ENCODE data around the gene CFAP45.
A peak's percentile ranks its signal among the peaks of the same experiment; 100 is the strongest.

CFAP45 gene, protein sequence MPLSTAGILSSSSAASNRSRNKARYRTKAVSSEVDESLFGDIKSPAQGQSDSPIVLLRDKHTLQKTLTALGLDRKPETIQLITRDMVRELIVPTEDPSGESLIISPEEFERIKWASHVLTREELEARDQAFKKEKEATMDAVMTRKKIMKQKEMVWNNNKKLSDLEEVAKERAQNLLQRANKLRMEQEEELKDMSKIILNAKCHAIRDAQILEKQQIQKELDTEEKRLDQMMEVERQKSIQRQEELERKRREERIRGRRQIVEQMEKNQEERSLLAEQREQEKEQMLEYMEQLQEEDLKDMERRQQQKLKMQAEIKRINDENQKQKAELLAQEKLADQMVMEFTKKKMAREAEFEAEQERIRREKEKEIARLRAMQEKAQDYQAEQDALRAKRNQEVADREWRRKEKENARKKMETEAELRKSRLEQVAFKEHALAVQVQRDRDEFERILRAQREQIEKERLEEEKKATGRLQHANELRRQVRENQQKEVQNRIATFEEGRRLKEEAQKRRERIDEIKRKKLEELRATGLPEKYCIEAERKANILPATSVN

DNA sequence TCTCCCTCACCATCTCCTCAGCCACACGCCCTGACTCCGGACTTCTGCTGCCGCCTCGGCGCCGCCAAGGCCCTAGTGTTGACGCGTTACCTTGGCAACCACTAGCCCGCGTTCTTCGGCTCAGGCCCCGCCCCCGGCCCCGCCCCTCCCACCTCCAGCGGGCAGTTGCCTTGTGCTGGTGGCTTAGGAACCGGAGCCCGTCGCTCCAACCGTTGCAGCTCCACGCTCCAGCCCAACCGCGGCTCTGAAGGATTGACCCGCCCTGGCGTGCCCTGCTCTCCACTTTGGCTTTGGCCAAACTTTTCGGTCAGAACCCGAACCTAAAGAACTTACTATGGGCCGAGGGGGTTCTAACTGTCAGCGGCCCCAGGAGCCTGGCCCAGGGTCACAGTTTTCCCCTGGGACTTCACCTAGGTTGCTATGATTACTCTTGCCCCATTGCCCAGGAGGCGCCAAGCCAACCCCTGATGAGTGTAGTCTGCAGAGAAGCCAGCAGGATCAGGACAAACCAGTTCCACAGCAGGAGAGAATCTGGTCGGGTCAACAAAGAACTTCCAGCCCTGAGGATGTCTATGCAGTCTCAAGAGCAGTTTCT is at the start of gene CFAP45:
Gene CFAP45 (minus strand): TSS at position 80 of the 595 bp plus-strand sequence. CDS start 67 bp downstream, at position 13.
- DNase-seq, result no peak

DNA sequence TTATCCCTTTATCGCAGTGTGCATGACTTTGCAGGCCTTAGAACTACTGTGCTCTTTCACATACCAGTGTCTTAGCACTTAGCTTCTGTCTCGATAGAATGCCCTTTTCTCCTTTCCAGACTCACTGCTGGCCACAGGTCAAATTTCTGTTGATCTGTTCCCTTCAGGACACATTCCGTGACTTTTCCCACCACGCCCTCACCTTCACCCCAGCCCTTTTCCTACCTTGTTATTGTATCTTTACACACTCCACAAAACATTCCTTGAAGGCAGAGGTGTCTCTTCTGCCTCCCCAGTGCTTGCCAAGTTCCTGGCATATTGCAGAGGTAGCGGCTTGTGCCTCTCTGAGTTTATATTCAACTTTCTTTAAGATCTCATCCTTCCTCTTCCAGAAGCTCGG is 49.2 kb upstream of the CFAP45 start:
- DNase-seq, result no peak

DNA sequence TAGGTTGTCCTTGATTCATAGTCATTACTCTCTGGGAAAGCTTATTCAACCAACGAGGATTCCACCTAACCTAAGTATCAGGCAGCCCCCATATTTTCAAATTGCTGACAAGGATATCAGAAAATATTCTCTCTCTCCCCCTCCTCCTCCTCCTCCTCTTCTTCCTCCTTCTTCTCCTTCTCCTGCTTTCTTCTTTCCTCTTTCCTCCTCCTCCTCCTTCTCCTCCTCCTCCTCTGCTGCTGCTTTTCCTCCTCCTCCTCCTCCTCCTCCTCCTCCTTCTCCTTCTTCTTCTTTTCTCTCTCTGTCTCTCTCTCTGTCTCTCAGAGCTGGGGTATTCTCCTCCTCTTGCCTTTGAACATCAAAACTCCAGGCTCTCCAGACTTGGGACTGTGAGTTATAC is 48.0 kb upstream of the CFAP45 start:
- DNase-seq, result no peak

DNA sequence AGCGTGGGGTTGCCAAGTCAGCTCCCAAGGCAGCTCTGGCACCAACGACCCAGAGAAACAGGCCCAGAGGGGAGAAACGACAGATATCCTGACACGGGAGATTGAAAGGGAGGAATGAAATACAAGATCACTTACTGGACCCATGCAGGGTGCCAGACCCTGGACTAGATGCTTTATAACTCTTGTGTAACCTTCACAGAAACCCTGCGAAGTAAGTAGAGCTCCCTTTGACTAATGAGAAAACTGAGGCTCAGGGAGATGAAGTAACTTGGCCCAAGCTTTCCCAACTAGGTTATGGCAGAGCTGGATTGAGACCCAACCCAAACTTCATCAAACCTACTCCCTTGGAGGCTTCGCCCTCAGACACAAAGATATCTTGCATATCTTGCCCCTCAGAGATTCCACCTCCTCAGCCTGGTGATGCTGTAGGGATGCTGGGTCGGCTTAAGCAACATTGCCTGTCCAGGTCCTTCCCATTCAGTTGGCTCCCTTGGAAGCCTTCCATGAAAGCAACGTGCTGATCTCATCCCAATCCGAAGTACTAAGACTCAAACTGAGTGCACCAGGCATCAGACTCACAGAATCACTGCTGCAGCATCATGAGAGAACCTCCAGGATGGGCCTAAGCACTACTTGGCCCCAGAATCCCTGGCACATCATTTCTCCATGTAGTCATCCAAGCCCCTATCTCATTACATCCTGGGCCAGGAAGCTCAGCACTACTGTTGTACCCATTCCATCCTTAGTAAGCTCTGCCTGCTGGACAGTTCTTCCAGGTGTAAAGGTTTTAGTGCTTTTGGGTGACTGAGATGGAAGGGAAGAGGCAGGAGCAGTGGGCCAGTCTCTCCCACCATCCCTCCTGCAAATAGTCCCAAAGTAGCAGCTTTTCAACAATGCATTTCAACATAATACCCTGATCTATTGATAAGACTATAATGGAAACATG is 46.5 kb upstream of the CFAP45 start:
- no peak for DNase-seq

DNA sequence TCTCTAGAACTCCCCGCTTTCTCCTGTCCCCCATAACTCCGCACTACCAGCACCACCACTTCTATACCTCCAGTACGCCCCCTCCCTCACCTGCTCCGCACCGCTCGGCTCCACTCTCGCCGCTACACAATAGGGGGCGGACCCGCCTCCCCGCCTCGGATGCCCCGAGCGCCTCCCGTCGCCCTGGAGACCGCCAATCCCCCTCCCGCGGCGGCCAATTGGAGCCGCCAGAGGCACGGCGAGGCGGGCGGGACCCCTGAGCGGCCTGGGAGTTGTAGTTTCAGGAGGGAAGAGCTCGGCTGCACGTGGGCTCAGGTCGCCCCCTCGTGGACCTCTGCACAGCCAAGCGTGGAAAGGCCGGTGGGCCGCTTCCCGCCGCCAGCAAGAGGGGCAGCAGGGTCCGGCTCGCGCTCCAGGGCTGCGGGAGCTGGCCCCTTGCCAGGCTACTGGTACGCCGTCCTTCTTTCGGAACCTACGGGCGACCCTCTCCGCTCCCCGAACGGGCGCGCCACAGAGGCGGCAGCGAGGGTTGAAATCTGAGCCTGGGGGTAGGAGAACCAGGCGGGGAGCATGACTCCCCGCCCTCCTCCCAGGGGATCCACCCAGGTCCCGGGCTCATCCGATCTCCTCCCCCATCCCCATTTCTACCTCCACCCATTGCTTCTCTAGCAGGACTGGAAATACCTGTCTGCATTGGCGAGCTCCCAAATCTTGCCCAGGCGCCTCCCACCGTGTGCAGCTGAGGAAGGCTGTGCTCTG is 45.7 kb upstream of the CFAP45 start, which contains the start of gene IGSF9:
Gene IGSF9 (minus strand): TSS at position 131 of the 759 bp plus-strand sequence. CDS start 2,159 bp downstream, outside the sequence.
- DNase-seq, result peak; percentile 78

DNA sequence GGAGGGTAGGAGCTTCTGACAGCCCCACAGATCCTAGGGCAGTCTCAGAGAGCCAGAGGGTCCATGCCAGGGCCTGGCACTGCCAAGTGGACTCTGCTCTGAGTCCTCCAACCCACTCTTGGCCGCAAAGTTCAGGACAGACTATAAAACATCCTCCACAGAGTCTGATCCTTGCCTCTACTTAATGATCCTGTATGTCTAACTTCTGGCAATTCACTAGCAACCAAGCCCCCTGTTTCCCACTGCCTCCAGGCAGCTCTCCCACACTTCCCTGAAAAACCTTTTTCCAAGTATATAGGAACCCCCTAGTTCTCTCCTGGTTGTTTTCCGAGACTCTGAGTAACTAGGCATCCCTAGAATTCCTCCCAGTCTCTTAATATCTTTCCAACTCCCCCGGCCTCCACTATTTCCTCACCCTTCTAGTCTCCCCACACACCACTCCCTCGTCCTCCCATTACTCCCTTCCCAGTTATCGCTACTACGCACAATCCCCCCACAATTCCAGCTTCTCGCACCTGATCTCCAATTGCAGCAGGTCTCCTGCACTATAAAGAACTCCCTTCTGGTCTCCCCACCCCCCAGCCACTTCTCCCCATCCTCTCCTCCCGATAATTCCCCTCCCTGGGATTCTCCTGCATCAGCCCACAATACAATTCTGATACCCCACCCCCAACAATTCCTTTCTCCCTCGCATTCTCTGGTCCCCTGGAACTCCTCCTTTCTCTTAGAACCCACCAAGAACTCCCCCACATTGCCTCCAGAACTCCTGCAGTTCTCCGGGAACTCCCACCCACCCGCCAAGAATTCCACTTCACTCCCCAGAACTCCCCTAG is 44.9 kb upstream of the CFAP45 start:
- DNase-seq, result no peak

DNA sequence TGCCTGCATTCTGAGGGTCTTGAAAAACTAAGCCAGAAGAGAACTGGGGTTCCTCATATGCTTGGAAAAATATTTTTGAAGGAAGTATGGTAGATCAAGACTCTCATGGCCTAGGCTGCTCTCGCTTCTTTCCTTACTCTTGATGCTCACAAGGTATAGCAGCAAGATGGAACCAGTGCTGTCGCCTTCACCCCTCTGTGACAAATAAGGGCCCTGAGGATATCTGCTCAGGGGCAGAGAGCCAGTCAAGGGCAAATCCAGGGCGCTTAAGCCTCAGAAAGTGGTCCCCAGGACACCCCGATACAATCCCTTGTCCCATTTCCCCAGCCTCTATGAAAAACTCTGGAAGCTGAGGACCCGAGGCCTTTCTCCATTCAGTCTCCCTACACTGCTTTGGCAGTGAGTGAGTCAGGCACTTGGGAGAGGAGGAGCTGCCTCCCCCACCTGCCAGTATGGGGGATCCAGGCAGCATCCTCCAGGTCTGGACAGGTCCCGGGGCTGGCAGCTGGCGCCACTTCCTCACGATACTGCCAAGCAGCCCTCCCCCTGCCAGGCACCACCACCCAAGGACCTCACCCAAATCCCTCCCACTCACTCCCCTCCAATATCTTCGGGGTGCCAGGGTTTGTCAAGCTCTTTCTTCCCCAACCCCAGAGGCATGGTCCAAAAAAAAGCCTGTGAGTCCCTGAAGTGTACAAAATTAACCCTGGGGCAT is 44.1 kb upstream of the CFAP45 start:
- DNase-seq, result no peak

DNA sequence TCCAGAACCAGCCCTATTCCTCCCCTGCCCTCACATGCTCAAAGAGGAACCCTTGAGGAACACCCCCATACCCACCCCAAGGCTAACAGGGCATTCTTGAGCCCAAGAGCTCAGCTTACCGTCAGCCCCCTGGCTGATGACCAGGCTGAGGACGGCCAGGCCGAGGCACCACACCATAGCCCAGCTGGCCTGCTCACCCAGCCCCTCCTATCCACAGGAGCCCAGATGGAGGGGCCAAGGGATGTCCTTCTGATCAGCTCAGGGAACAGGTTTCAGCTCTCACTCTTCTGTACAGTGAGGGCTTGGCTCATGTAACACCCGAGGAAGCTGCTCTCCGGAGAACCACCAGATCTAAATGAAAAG is 43.3 kb upstream of the CFAP45 start:
- DNase-seq, result no peak

DNA sequence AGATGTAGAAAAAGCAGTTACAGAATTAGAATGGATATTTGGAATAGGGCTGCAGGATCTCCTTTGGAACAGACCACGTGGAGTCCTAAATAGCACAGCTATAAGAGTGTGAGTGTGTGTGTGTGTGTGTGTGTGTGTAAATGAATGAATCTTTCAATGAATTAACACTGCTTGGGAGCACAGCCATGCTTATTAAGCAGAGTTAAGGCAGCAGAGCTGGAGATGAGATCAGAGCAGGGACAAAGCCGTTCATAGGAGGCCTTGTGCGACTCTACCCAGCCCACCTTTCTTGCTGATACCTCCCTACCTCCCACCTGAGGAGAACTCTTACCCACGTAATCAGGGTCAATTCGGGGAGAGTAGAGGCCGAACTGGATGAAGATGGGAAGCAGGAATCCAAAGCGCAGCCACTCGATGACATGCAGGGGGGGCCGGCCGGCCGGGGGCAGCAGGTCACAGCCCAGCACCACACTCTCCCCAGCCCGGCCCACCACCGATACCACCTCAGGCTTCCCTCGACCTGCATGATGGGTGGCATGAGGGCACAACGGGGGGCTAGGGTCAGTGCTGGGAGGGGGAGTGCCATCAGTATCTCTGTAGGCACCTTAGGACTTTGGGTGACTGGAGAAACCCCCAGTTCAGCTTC is 42.8 kb upstream of the CFAP45 start:
- DNase-seq, result no peak

DNA sequence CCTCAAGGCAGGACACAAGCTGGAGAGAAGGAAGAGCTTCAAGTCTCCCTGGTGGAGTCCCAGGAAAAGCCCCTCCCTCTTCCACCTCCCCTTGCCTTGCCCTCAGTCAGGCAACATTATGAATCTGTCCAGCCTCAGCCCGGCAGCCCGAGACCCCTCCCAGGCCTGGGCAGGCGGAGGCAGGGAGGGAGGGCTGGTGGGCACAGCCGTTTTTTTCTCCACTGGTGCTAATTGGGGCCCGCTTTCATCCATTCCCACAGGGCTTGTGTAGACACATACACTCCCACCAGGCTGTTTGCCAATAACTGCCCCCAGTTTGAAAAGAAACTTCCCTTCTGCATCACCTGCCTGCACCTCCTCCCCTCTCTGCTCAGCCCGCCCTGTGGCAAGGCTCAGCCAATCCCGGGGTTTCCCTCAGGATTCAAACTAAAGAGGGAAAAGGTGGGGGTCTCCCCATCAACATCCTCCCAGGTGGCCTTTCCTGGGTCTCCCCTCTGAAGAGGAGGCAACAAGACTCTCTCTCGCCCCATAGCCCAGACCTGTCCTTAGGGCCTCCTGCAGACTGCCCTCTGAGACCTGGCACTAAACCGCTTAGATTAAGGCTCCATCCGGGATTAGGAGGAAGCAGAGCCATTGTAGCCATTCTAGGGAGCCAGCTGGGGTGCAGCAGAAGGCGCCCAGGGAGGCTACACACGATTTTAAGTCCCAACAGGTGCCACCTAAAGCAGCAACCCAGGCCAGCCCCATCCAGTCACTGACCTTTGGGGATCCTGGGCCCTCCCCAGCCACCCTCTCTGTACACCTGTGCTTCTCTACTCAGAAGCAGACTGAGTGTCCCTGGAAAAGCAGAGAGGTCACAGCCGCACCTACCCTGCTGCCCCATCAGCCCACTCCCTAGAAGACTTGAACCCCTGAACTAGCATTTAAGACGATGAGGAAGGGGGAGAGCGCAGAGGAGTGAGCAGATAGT is 41.9 kb upstream of the CFAP45 start:
- DNase-seq, result no peak

DNA sequence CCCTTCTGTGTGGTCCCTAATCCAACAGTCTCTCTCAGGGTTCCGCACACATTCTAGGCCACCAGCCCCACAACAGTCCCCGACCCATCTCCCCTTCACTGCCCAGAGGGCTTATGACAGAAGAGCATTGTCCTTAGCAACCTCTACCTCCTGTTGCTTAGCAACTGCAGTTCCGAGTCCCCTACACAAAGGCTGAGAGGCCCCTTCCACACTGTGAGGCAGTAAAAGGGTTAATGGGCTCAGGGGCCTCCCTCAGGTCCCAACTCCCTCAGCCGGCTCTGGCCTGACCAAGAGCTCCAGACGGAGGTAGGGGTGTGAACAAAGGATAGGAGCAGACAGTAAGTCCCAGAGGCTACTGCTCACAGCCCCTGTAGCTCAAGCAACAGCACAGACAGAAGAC is 41.2 kb upstream of the CFAP45 start:
- no peak for DNase-seq

DNA sequence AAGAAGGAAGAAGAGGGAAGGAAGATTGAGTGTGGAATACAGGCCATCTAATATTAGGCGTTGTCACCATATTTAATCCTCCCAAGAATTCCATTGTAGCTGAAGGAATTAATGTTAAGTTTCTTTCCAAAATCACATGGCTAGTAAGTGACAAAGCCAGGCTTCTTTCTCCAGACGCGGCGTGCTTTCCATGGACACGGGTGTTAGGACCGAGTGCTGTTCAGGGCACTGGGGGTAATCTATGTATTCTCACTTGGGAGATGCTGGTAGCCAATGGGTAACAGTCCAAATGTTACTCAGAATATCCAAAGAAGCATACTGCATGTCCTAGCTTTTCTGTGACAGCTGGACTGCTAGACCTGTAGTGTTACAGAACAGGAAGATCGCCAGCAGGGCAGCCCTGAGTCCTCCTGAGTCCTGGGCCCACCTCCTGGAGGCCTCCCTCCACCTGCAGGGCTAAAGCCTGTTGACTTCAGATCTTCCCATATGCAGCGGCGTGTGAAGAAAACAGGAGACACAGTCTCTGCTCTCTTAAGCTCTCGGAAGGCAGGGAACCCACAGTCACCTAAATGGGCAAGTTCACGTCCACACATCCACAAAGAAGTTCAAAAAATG is 40.1 kb upstream of the CFAP45 start:
- no peak for DNase-seq

DNA sequence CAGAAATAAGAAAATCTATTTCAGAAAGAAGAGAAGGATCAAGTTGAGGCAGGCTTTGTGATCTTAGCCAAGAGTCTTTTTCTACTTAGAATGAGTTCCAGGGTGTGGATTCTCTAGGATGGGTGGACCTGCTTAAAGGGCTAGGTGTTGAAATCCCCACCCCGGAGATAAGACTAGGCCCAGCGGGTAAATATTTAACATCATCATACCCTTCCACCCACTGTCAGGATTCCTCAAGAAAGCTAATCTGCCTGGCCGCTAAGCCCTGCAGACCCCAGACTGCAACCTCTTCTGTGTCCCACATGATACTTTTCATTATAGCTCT is 39.7 kb upstream of the CFAP45 start:
- no peak for DNase-seq

DNA sequence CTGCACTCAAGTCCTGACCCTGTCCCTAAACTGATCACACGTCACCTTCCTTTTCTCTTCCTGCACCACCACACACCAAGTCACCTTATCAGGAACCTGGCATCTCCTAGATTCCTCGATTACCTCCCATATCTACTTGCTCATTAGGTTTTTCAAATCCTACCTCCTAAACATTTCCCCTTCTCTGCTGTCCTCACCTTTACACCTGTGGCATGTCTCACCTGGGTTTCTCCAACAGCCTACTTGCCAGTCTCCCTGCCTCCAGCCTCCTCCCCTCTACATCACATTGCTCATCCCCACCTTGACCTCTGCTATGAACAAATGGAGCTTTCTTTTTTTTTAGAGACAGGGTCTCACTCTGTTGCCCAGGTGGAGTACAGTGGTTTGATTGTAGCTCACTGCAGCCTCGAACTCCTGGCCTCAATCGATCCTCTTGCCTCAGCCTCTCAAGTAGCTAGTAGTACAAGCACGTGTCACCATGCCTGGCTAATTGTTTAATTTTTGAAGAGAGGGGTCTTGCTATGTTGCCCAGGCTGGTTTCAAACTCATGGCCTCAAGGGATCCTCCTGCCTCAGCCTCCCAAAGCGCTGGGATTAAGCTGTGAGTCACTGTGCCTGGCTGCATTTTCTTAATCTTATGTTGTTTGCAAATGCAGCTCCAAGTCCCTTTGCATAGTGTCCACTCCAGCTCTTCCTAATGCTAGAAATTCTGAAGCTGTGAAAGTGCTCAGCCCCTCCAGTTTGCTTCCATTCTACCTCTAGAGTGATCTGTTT is 39.1 kb upstream of the CFAP45 start:
- no peak for DNase-seq

DNA sequence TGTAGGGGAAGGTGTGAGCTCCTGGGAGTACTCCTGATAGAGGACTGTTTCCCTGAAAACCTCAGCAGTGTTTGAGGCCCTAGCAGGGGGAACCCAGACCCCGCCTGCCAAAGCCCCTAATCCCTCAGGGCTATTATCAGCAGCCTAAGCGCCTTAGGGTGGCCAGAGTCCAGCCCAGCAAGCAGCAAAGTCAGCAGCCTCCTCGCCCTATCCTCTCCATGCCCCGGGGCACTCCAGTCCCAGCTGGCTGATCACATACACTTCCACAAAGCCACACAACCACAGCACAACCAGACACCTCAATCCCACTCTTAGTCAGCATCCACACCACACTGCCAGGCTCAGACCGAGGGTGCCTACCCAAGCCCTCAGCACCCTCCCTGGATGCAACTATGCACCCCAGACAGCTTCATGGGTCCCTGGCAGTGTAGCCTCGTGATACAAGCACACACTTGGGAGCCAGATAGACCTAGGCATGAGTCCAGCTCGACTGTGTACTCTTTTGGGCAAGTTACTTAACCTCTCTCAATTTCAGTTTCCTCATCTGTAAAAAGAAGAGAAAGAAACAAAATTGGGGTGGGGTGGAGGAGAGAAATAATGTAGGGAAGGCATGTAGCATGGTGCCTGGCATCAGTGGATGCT is 38.4 kb upstream of the CFAP45 start:
- no peak for DNase-seq

DNA sequence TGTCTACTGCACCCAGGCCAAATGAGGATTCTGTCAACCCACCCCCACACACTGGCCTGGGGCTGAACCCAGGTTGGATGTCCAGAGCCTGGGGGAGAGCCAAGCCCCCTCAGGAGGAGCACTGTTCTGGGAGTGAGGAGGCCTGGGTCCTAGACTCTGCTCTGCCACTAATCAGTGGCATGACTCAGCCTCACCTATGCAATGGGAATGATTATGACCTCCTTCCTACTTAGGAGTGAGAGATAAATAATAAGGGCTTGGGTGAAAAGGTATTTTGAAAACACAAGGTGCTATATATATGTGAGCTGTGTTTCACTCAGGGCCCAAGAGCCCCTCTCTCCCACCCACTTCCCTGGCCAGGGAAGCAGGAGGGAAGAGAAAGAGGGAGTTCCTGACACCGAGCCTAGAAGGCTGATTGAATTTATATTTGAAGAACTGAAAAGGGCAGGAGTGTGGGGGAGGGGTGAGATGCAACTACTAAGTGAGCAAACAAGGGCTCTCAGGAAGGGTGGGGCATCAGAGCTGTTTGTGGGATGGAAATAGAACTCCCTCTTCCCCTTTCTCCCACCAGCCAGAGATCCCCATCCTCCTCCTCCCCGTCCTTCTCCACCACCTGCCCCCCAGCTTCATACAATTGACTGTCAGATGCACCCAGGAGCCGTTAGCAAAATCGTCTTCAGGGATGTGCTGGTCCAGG is 37.2 kb upstream of the CFAP45 start:
- no peak for DNase-seq
